Measurements from ENCODE around the gene NOM1.
A peak's percentile ranks its signal among the peaks of the same experiment; 100 is the strongest.

The NOM1 gene

GRCh38 chr7:156984174-156984891 lies 34.8 kb downstream of the NOM1 start:
- no peak for DNase-seq

- no peak for DNase-seq
Observed at GRCh38 chr7:156985101-156985992, 35.8 kb downstream of the NOM1 start.

- no peak for DNase-seq
Observed at GRCh38 chr7:156986378-156986777, 36.9 kb downstream of the NOM1 start.

- DNase-seq: no peak
Observed at GRCh38 chr7:156988343-156989185, 39.1 kb downstream of the NOM1 start.

- DNase-seq: no peak
Observed at GRCh38 chr7:156989766-156990535, 40.4 kb downstream of the NOM1 start.

- no peak for DNase-seq
Observed at GRCh38 chr7:156993021-156993924, 43.8 kb downstream of the NOM1 start.

- DNase-seq: no peak
Observed at GRCh38 chr7:156993925-156994235, 44.4 kb downstream of the NOM1 start.

- no peak for DNase-seq
Observed at GRCh38 chr7:156994417-156994816, 44.9 kb downstream of the NOM1 start.

- DNase-seq: no peak
Observed at GRCh38 chr7:156998988-156999957, 49.8 kb downstream of the NOM1 start.

GRCh38 chr7:156999958-157000726 lies 50.6 kb downstream of the NOM1 start:
- no peak for DNase-seq

- DNase-seq: peak in 1 of 2 donors; percentile 3
Observed at GRCh38 chr7:157000741-157001653, 51.5 kb downstream of the NOM1 start.

GRCh38 chr7:157001920-157002818 lies 52.7 kb downstream of the NOM1 start:
- no peak for DNase-seq

GRCh38 chr7:157002819-157003421 lies 53.4 kb downstream of the NOM1 start:
- no peak for DNase-seq

- no peak for DNase-seq
Observed at GRCh38 chr7:157003445-157003755, 53.9 kb downstream of the NOM1 start.

- DNase-seq: no peak
Observed at GRCh38 chr7:157003756-157004520, 54.4 kb downstream of the NOM1 start.
